PFSK-1 (cell line): ENCODE data around the gene LPCAT2.

Source experiments
- FOXP2 ChIP-seq: optimal IDR thresholded peaks from 2 replicates; pipeline ENCODE3; 2011; ENCODE audit warnings: borderline replicate concordance, control low read depth, inconsistent platforms; ENCODE audit not compliant: insufficient read depth; ENCODE audit errors: extremely low read length, extremely low read depth
- POLR2AphosphoS5 ChIP-seq: IDR thresholded peaks from 2 replicates; pipeline ENCODE4 v1.6.1; 2012; ENCODE audit warnings: low read depth, mild to moderate bottlenecking, control low read depth, low read length, moderate library complexity
- SIN3A ChIP-seq: IDR thresholded peaks from 2 replicates; pipeline ENCODE4 v1.6.1; 2012; ENCODE audit warnings: mild to moderate bottlenecking, low read length, moderate library complexity, borderline replicate concordance; ENCODE audit not compliant: insufficient read depth
- TAF1 ChIP-seq: IDR thresholded peaks from 2 replicates; pipeline ENCODE4 v1.6.1; 2012; ENCODE audit warnings: low read length, control low read depth, borderline replicate concordance; ENCODE audit not compliant: insufficient read depth
- TF ChIP-seq, protein P1 (sequence below), 2 experiments: IDR thresholded peaks; 2 replicates each; pipeline versions ENCODE4 v1.6.1 to v1.8.0; 2011 to 2012; ENCODE audit warnings: low read depth in 2 of 2, low read length in 2 of 2, control low read depth in 1 of 2, inconsistent platforms in 1 of 2, mild to moderate bottlenecking in 1 of 2, moderate library complexity in 1 of 2; ENCODE audit not compliant: insufficient read depth in 1 of 2

Gene LPCAT2

DNA sequence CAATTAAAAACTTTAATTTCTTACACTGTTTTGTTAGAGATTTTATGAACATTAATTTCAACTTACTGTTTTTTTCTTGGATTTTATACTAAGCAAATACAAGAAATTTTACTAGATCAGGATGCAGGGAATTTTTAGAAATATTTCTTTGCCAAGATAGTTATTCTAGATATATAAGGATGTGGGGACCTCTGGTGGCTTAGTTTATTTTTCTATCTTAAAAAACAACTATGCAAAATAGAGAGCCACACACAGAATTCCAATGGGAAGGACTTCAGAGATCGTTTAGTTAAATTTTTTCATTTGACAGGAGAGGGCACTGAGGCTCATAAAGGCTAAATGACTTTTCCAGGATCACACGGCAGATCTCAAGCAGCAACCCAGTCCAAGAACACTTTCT, 34.6 kb downstream of the LPCAT2 start:
- TF ChIP-seq, protein P1, sequence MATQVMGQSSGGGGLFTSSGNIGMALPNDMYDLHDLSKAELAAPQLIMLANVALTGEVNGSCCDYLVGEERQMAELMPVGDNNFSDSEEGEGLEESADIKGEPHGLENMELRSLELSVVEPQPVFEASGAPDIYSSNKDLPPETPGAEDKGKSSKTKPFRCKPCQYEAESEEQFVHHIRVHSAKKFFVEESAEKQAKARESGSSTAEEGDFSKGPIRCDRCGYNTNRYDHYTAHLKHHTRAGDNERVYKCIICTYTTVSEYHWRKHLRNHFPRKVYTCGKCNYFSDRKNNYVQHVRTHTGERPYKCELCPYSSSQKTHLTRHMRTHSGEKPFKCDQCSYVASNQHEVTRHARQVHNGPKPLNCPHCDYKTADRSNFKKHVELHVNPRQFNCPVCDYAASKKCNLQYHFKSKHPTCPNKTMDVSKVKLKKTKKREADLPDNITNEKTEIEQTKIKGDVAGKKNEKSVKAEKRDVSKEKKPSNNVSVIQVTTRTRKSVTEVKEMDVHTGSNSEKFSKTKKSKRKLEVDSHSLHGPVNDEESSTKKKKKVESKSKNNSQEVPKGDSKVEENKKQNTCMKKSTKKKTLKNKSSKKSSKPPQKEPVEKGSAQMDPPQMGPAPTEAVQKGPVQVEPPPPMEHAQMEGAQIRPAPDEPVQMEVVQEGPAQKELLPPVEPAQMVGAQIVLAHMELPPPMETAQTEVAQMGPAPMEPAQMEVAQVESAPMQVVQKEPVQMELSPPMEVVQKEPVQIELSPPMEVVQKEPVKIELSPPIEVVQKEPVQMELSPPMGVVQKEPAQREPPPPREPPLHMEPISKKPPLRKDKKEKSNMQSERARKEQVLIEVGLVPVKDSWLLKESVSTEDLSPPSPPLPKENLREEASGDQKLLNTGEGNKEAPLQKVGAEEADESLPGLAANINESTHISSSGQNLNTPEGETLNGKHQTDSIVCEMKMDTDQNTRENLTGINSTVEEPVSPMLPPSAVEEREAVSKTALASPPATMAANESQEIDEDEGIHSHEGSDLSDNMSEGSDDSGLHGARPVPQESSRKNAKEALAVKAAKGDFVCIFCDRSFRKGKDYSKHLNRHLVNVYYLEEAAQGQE (IDR thresholded peaks at IDR 0.05; ENCODE audit: insufficient read depth in 1 of 2, low read depth in 2 of 2, low read length in 2 of 2), result no peak
- TF ChIP-seq FOXP2 (no peak), POLR2AphosphoS5 (no peak), SIN3A (no peak), TAF1 (no peak)

DNA sequence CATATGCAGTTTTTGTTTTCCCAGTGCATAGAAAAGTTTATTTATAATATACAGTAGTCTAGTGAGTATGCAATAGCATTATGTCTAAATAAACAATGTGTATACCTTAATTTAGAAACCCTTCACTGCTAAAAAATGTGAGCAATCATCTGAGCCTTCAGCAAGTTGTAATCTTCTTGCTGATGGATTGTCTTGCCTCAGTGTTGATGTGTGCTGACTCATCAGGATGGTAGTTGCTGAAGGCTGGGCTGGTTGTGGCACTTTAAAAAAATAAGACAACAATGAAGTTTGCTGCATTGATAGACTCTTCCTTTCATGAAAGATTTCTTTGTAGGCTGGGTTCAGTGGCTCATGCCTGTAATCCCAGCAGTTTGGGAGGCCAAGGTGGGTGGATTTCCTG, 43.7 kb downstream of the LPCAT2 start:
- TF ChIP-seq, protein P1 (IDR thresholded peaks at IDR 0.05; ENCODE audit: insufficient read depth in 1 of 2, low read depth in 2 of 2, low read length in 2 of 2), result no peak
- TF ChIP-seq TAF1 (no peak), FOXP2 (no peak), SIN3A (no peak)

DNA sequence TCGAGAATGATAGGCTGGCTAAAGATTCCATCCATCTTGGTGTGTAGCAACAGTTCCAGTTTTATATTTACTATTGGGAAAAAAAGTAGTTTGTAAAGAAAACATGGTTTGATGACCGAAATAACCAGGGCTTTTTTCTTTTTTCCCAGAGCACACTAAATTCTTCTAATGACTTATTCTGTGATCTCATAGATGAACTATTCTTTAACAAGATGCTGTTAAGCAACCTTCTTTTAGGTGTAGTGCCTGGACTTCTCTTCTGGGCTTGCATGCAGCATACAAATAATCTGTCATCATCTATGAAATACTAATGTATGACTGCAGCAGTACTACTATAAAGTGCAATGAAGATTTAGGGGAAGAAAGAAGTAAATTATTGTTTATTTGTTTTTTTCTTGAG, 46.6 kb downstream of the LPCAT2 start:
- TF ChIP-seq, protein P1 (IDR thresholded peaks at IDR 0.05; ENCODE audit: insufficient read depth in 1 of 2, low read depth in 2 of 2, low read length in 2 of 2), result no peak
- TF ChIP-seq TAF1, result no peak
- TF ChIP-seq FOXP2, result no peak
- no peak for TF ChIP-seq SIN3A
- no peak for TF ChIP-seq POLR2AphosphoS5

DNA sequence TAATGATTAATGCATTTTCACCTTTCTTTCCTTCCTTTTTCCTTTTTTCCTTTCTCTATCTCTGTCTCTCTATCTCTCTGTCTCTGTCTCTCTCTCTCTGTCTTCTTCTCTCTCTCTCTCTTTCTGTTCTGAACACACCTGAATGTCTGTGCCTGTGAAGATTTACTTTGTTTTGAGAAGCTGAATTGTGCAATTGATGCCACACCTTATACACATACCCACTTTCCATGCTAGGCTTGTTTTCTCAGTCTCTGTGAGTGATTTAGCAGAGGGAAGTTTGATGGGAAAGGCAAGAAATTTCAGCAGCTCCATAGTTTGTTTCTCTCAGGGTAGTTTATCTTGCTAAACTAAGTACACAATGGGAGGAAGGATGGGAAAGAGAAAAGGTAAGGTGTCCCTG, 48.3 kb downstream of the LPCAT2 start:
- no peak for TF ChIP-seq FOXP2

DNA sequence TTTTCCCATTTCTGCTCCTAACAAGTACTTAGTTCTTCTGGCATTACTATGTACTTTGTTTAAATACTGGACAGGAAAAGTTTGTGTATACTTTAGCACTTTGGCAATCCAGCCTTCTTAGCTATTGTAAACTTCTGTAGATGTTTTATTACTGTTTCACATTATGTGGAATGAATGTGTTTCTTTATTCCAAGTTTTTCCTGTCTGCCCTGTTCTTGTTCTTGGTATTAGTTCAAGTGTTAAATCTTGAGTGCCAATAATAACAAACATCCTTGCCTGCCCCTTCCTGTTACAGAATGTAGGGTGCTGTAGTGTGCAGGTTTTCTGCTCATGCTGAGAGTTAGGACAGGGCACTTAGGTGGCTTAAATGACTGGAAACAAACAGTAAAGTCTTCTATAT, 50.4 kb downstream of the LPCAT2 start:
- TF ChIP-seq FOXP2, result no peak
- TF ChIP-seq, protein P1 (IDR thresholded peaks at IDR 0.05; ENCODE audit: insufficient read depth in 1 of 2, low read depth in 2 of 2, low read length in 2 of 2), result no peak
- TF ChIP-seq SIN3A, result no peak
- no peak for TF ChIP-seq TAF1
- TF ChIP-seq POLR2AphosphoS5, result no peak
